Smooth muscle cell of the brain vasculature (primary cell): ENCODE results near the gene SLC47A2.

Source experiments
- DNase-seq: peaks from one replicate; pipeline ENCODE4 v3.0.0-alpha.2; 2012; ENCODE audit warnings: low read depth, low spot score

SLC47A2 gene

GRCh38 chr17:19747159-19747719 is 30.9 kb upstream of the SLC47A2 start:
- DNase-seq: no peak

- DNase-seq: no peak
These were observed 30.1 kb upstream of the SLC47A2 start for GRCh38 chr17:19746517-19746916.

GRCh38 chr17:19744922-19745757 is 28.8 kb upstream of the SLC47A2 start:
- DNase-seq: no peak

GRCh38 chr17:19744492-19744891 is 28.1 kb upstream of the SLC47A2 start:
- DNase-seq: no peak

GRCh38 chr17:19743101-19744100 is 27.0 kb upstream of the SLC47A2 start:
- DNase-seq: no peak

GRCh38 chr17:19742495-19742894 is 26.1 kb upstream of the SLC47A2 start:
- no peak for DNase-seq

- DNase-seq: no peak
These were observed 25.6 kb upstream of the SLC47A2 start for GRCh38 chr17:19741832-19742457.

GRCh38 chr17:19740933-19741332 is 24.5 kb upstream of the SLC47A2 start:
- no peak for DNase-seq

GRCh38 chr17:19739241-19740201 is 23.1 kb upstream of the SLC47A2 start:
- no peak for DNase-seq

- no peak for DNase-seq
These were observed 22.4 kb upstream of the SLC47A2 start for GRCh38 chr17:19738757-19739156.

GRCh38 chr17:19738073-19738449 is 21.7 kb upstream of the SLC47A2 start:
- no peak for DNase-seq

- DNase-seq: no peak
These were observed 21.1 kb upstream of the SLC47A2 start for GRCh38 chr17:19737305-19738072.

GRCh38 chr17:19736071-19736470 is 19.7 kb upstream of the SLC47A2 start:
- DNase-seq: no peak

GRCh38 chr17:19733953-19734526 is 17.7 kb upstream of the SLC47A2 start:
- DNase-seq: no peak

GRCh38 chr17:19731626-19732025 is 15.2 kb upstream of the SLC47A2 start:
- DNase-seq: no peak

- DNase-seq: no peak
These were observed 14.5 kb upstream of the SLC47A2 start for GRCh38 chr17:19730843-19731242.

- no peak for DNase-seq
These were observed 13.5 kb upstream of the SLC47A2 start for GRCh38 chr17:19729900-19730299.

GRCh38 chr17:19728084-19728495 is 11.7 kb upstream of the SLC47A2 start:
- peak; percentile 65 for DNase-seq

GRCh38 chr17:19727501-19728078 is 11.2 kb upstream of the SLC47A2 start:
- DNase-seq: peak; percentile 23
